GM12878 (cell line): ENCODE measurements around the gene C1orf174. TPM values are rescaled to one million over a fixed set of nuclear protein-coding genes. Genes with fewer than 3 reads are reported as not detected.

Experiments
- ATAC-seq: fragments of 200-7000 bp; cut with Tn5 transposase; 3 replicates; pipeline ENCODE4 v1.9.1; 2020; ENCODE audit warnings: mild to moderate bottlenecking, moderate library complexity
- BruUV-seq: library from RNA; stranded (reverse); fragments of 400-500 nt; replicated peaks from 2 replicates; lab custom pipeline; 2021; lab: Mats Ljungman, UMichigan
- CTCF ChIA-PET: fragments of 300-600 bp; sonication (Branson Sonifier 250); formaldehyde crosslinking; extraction: SDS; loops from one replicate; lab custom pipeline; 2021; ENCODE audit warnings: inconsistent platforms; lab: Yijun Ruan, JAX
- POLR2A ChIA-PET: fragments of 350-600 bp; formaldehyde crosslinking; extraction: SDS; loops from one replicate; lab custom pipeline; 2021; ENCODE audit warnings: inconsistent platforms; lab: Charles Lee
- RAD21 ChIA-PET: fragments of 300-600 bp; sonication (Branson Sonifier 250); formaldehyde crosslinking; loops from one replicate; lab custom pipeline; 2023; ENCODE audit warnings: antibody characterized with exemption; ENCODE audit not compliant: unreplicated experiment; lab: Charles Lee
- SMC1A ChIA-PET: fragments of 300-600 bp; sonication (Branson Sonifier 250); formaldehyde crosslinking; loops from one replicate; lab custom pipeline; 2023; ENCODE audit not compliant: unreplicated experiment, uncharacterized antibody; lab: Charles Lee
- DNase-seq: peaks from one replicate; pipeline ENCODE4 v3.0.0-alpha.2; 2011; ENCODE audit warnings: low read depth, low spot score
- FAIRE-seq: peaks from 3 replicates; lab custom pipeline; 2011; peaks lifted over from hg19 to GRCh38; lab: Jason Lieb, UNC
- H2AFZ ChIP-seq: 2 replicates; pipeline ENCODE4 v1.6.0; 2011; ENCODE audit warnings: low read depth, low read length, control low read depth; ENCODE audit not compliant: control insufficient read depth
- H3K27ac ChIP-seq: 2 replicates; pipeline ENCODE4 v1.5.1; 2011; ENCODE audit warnings: control low read depth; ENCODE audit not compliant: control insufficient read depth, insufficient read depth
- H3K27me3 ChIP-seq, 2 experiments: replicated peaks in 1 of 2; 2 replicates each; pipeline versions ENCODE4 v1.6.0 to v1.6.1; 2011; ENCODE audit warnings: low read length in 1 of 2; ENCODE audit not compliant: control insufficient read depth in 2 of 2, insufficient read depth in 2 of 2
- H3K36me3 ChIP-seq, 2 experiments: 2 replicates each; pipeline ENCODE4 v1.5.1; 2011; ENCODE audit warnings: low read length in 1 of 2; ENCODE audit not compliant: control insufficient read depth in 2 of 2, insufficient read depth in 2 of 2
- H3K4me1 ChIP-seq: 2 replicates; pipeline ENCODE4 v1.6.1; 2011; ENCODE audit warnings: mild to moderate bottlenecking, low read length, moderate library complexity, mixed read lengths; ENCODE audit not compliant: control insufficient read depth, insufficient read depth
- H3K4me2 ChIP-seq: 2 replicates; pipeline ENCODE4 v1.6.0; 2011; ENCODE audit warnings: control low read depth; ENCODE audit not compliant: control insufficient read depth, insufficient read depth
- H3K4me3 ChIP-seq: fragments of 200-600 bp; sonication (generic); 2 replicates; pipeline ENCODE4 v1.5.1; 2016
- H3K79me2 ChIP-seq: 2 replicates; pipeline ENCODE4 v1.6.0; 2011; ENCODE audit warnings: low read length; ENCODE audit not compliant: control insufficient read depth, insufficient read depth
- H3K9ac ChIP-seq: 2 replicates; pipeline ENCODE4 v1.8.0; 2011; ENCODE audit warnings: low read length, control low read depth, mixed read lengths; ENCODE audit not compliant: control insufficient read depth, insufficient read depth
- H3K9me3 ChIP-seq: replicated peaks from 3 replicates; pipeline ENCODE4 v1.5.1; 2011; ENCODE audit warnings: mild to moderate bottlenecking, low read length; ENCODE audit not compliant: control insufficient read depth, insufficient read depth
- H4K20me1 ChIP-seq: 2 replicates; pipeline ENCODE4 v1.6.0; 2011; ENCODE audit not compliant: control insufficient read depth, insufficient read depth
- CBX5 ChIP-seq: sonication (generic); IDR thresholded peaks from 2 replicates; pipeline ENCODE4 v1.6.1; 2016; ENCODE audit warnings: low read depth, moderate library complexity, mild to moderate bottlenecking, inconsistent platforms
- HDAC2 ChIP-seq: fragments of 200-600 bp; sonication (generic); IDR thresholded peaks from 2 replicates; pipeline ENCODE4 v1.6.1; 2017
- NR2C2 ChIP-seq: IDR thresholded peaks from 2 replicates; pipeline ENCODE4 v1.6.1; 2011; ENCODE audit warnings: borderline replicate concordance, low read depth; ENCODE audit not compliant: control insufficient read depth, insufficient read length
- NRF1 ChIP-seq: conservative IDR thresholded peaks from 2 replicates; pipeline ENCODE4 v1.6.1; 2011; ENCODE audit warnings: mild to moderate bottlenecking, low read depth, low read length, improper control_type of control experiment
- SMAD1 ChIP-seq: fragments of 450-650 bp; IDR thresholded peaks from 2 replicates; pipeline ENCODE4 v1.6.1; 2018; ENCODE audit warnings: mild to moderate bottlenecking, low read depth; ENCODE audit not compliant: partially characterized antibody
- SREBF1 ChIP-seq: IDR thresholded peaks from 2 replicates; pipeline ENCODE4 v1.6.1; 2012; ENCODE audit warnings: mild to moderate bottlenecking, low read length
- SRF ChIP-seq, 2 experiments: IDR thresholded peaks; 2 replicates each; pipeline ENCODE4 v1.6.1; 2011; ENCODE audit warnings: low read depth in 2 of 2, low read length in 2 of 2, mild to moderate bottlenecking in 1 of 2, moderate library complexity in 1 of 2
- TAF1 ChIP-seq: IDR thresholded peaks from 2 replicates; pipeline ENCODE4 v1.6.1; 2011; ENCODE audit warnings: mild to moderate bottlenecking, low read depth, low read length, borderline replicate concordance
- TBL1XR1 ChIP-seq: IDR thresholded peaks from 2 replicates; pipeline ENCODE4 v1.6.1; 2012; ENCODE audit warnings: low read depth, low read length, improper control_type of control experiment
- WRNIP1 ChIP-seq: IDR thresholded peaks from 2 replicates; pipeline ENCODE4 v1.6.1; 2011; ENCODE audit warnings: low read depth, low read length, improper control_type of control experiment, borderline replicate concordance
- ZNF274 ChIP-seq: IDR thresholded peaks from one replicate; pipeline ENCODE4 v1.8.0; 2011; ENCODE audit not compliant: insufficient read length, insufficient read depth
- WGBS: methylation state at CpG from one replicate; pipeline ENCODE4 v1.1.6; 2016; ENCODE audit warnings: low lambda C conversion rate; ENCODE audit not compliant: insufficient replicate concordance, insufficient coverage; ENCODE audit errors: missing lambda C conversion rate; 5-methylcytosine and 5-hydroxymethylcytosine counted together
- in situ Hi-C: fragments of 300-500 bp; cut with MboI; formaldehyde crosslinking; loops from 9 replicates; pipeline ENCODE4 v1.14.3; 2018; ENCODE audit warnings: mixed read lengths
- intact Hi-C: fragments of 100-400 bp; cut with micrococcal nuclease; formaldehyde crosslinking; loops from one replicate; pipeline ENCODE4 v1.14.2; 2022; ENCODE audit not compliant: unreplicated experiment
- polyA plus RNA-seq, 11 experiments: library from polyadenylated mRNA; depleted of rRNA in 4 of 11; unstranded in 6 of 11; stranded (reverse) in 5 of 11; fragments of >200 nt; fragmentation: Nextera tagmentation in 4 of 11; fragmentation: Illumina TruSeq in 1 of 11; extraction: Ambion mirVana in 4 of 11; extraction: Trizol in 1 of 11; gene quantifications; 1 replicate in 1 of 11; 2 replicates in 10 of 11; pipeline versions ENCODE4 v1.2.1 to v1.2.3, GENCODE V29; 2011 to 2016; ENCODE audit warnings: inconsistent platforms in 2 of 11, missing spikeins in 2 of 11, low read depth in 1 of 11
- total RNA-seq, 4 experiments: library from RNA; depleted of rRNA in 3 of 4; stranded (reverse); fragments of >200 nt in 3 of 4; fragmentation: Illumina TruSeq in 1 of 4; extraction: Trizol in 1 of 4; gene quantifications; 2 replicates each; pipeline versions ENCODE4 v1.2.1 to v1.2.3, GENCODE V29; 2013 to 2021
- TF ChIP-seq, protein P1 (sequence below): fragments of 150-350 bp; IDR thresholded peaks from 2 replicates; pipeline ENCODE4 v1.6.1; 2016; ENCODE audit warnings: low read depth, low read length

C1orf174 gene
- total and polyA plus RNA-seq, 10 of the 15 experiments (the other 5 are each of a cell fraction or from before 2014, with no cell fraction given) = 17.5 to 35.4 (median 25.1) TPM

DNA sequence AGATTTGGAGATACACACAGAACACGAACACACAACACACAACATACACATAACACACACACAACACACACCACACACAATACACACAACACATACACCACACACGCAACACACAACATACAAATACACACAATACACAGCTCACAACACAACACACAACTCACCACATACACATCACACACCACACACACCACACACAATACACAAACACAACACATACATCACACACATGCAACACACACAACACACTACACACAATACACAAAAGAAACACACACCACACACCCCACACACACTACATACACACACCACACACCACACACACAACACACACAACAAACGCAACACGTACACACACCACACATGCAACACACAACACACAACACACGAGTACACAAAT is 29.1 kb upstream of the C1orf174 start:
- no peaks in the 10 kb centered on the region for H4K20me1 ChIP-seq
- H3K9me3 ChIP-seq = peaks cover 2% of the 10 kb centered on the region; the same call in 2 of the 3 replicates
- in situ Hi-C loops (no loop called here), intact Hi-C loops (no loop called here)
- POLR2A ChIA-PET = no interaction called here
- H3K4me1 ChIP-seq = no peaks in the 10 kb centered on the region
- SMC1A ChIA-PET = no interaction called here
- no peak for DNase-seq
- H3K27me3 ChIP-seq = no peaks in the 10 kb centered on the region; a peak in 1 of 4 replicates
- H3K79me2 ChIP-seq = no peaks in the 10 kb centered on the region
- WGBS = 75% methylated on average over 5 of the region's 5 CpGs
- H3K9ac ChIP-seq = no peak overlapping the region
- no peak for FAIRE-seq
- CTCF ChIA-PET = no interaction called here
- TF ChIP-seq SREBF1 = no peak
- no peak for TF ChIP-seq ZNF274
- TF ChIP-seq SMAD1 = no peak
- TF ChIP-seq, protein P1, sequence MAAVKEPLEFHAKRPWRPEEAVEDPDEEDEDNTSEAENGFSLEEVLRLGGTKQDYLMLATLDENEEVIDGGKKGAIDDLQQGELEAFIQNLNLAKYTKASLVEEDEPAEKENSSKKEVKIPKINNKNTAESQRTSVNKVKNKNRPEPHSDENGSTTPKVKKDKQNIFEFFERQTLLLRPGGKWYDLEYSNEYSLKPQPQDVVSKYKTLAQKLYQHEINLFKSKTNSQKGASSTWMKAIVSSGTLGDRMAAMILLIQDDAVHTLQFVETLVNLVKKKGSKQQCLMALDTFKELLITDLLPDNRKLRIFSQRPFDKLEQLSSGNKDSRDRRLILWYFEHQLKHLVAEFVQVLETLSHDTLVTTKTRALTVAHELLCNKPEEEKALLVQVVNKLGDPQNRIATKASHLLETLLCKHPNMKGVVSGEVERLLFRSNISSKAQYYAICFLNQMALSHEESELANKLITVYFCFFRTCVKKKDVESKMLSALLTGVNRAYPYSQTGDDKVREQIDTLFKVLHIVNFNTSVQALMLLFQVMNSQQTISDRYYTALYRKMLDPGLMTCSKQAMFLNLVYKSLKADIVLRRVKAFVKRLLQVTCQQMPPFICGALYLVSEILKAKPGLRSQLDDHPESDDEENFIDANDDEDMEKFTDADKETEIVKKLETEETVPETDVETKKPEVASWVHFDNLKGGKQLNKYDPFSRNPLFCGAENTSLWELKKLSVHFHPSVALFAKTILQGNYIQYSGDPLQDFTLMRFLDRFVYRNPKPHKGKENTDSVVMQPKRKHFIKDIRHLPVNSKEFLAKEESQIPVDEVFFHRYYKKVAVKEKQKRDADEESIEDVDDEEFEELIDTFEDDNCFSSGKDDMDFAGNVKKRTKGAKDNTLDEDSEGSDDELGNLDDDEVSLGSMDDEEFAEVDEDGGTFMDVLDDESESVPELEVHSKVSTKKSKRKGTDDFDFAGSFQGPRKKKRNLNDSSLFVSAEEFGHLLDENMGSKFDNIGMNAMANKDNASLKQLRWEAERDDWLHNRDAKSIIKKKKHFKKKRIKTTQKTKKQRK = no peak
- TF ChIP-seq NR2C2 = no peak
- no peak for TF ChIP-seq HDAC2
- no peak for TF ChIP-seq TAF1
- TF ChIP-seq SRF (IDR thresholded peaks at IDR 0.05; ENCODE audit: low read depth in 2 of 2, low read length in 2 of 2) = no peak
- TF ChIP-seq NRF1 = no peak
- TF ChIP-seq TBL1XR1 = no peak
- TF ChIP-seq WRNIP1 = no peak
- no peak for TF ChIP-seq CBX5
- no TSS peak for BruUV-seq
- H3K27ac ChIP-seq = no peak overlapping the region
- H3K4me3 ChIP-seq = no peak overlapping the region
- no peak overlapping the region for H2AFZ ChIP-seq
- no peaks in the 10 kb centered on the region for H3K36me3 ChIP-seq
- ATAC-seq = no peak
- RAD21 ChIA-PET = no interaction called here
- no peak overlapping the region for H3K4me2 ChIP-seq
